WTC11 (cell line): Measurements from ENCODE around the gene PHLDB2. TPM values are rescaled to one million over a fixed set of nuclear protein-coding genes. Genes with fewer than 3 reads are reported as not detected.

Experiments
- ATAC-seq: fragments of 200-7000 bp; cut with Tn5 transposase; 2 replicates; pipeline ENCODE4 v1.10.0; 2021; ENCODE audit warnings: mild to moderate bottlenecking, moderate library complexity
- CTCF ChIA-PET: fragments of 300-600 bp; sonication (Branson Sonifier 250); formaldehyde crosslinking; loops from one replicate; lab custom pipeline; 2021; ENCODE audit warnings: antibody characterized with exemption; lab: Charles Lee
- POLR2A ChIA-PET: fragments of 350-600 bp; sonication (Branson Sonifier 250); formaldehyde crosslinking; loops from one replicate; lab custom pipeline; 2021; ENCODE audit warnings: antibody characterized with exemption; lab: Charles Lee
- DNase-seq: peaks from one replicate; pipeline ENCODE4 v3.0.0; 2021; ENCODE audit warnings: low spot score
- H3K27ac Mint-ChIP-seq: 2 replicates; pipeline ENCODE4 v1.8.0; 2021; ENCODE audit warnings: mixed read lengths
- H3K27me3 Mint-ChIP-seq: 2 replicates; pipeline ENCODE4 v1.8.0; 2021; ENCODE audit warnings: low read depth, mild to moderate bottlenecking, moderate library complexity, mixed read lengths
- H3K36me3 Mint-ChIP-seq: 2 replicates; pipeline ENCODE4 v1.8.0; 2021; ENCODE audit warnings: mixed read lengths
- H3K4me1 Mint-ChIP-seq: 2 replicates; pipeline ENCODE4 v1.8.0; 2022; ENCODE audit warnings: mixed read lengths
- H3K4me3 Mint-ChIP-seq: 2 replicates; pipeline ENCODE4 v1.8.0; 2021; ENCODE audit warnings: mild to moderate bottlenecking, moderate library complexity, mixed read lengths
- H3K9me3 Mint-ChIP-seq: 2 replicates; pipeline ENCODE4 v1.8.0; 2021; ENCODE audit warnings: mixed read lengths
- FOXK1 ChIP-seq: sonication (generic); formaldehyde crosslinking; IDR thresholded peaks from 2 replicates; pipeline ENCODE4 v1.8.0; 2022; ENCODE audit warnings: mild to moderate bottlenecking, moderate library complexity, missing genetic modification reagents
- GTF2I ChIP-seq: fragments of 250-450 bp; sonication (Bioruptor Pico); conservative IDR thresholded peaks from 2 replicates; pipeline ENCODE4 v1.4.0; 2021; ENCODE audit warnings: mild to moderate bottlenecking
- PREB ChIP-seq: sonication (generic); formaldehyde crosslinking; IDR thresholded peaks from 2 replicates; pipeline ENCODE4 v1.8.1; 2022; ENCODE audit warnings: mild to moderate bottlenecking, missing genetic modification reagents, moderate library complexity, borderline replicate concordance
- PRRX2 ChIP-seq: fragments of 250-450 bp; sonication (Bioruptor Pico); IDR thresholded peaks from 2 replicates; pipeline ENCODE4 v1.8.0; 2021; ENCODE audit warnings: mild to moderate bottlenecking
- SMAD4 ChIP-seq: sonication (generic); formaldehyde crosslinking; IDR thresholded peaks from 2 replicates; pipeline ENCODE4 v1.8.0; 2022; ENCODE audit warnings: mild to moderate bottlenecking, missing genetic modification reagents
- STAT6 ChIP-seq: sonication (generic); formaldehyde crosslinking; conservative IDR thresholded peaks from 2 replicates; pipeline ENCODE4 v1.8.1; 2023; ENCODE audit warnings: mild to moderate bottlenecking, low read depth, missing genetic modification reagents, moderate library complexity
- USF1 ChIP-seq: sonication (generic); formaldehyde crosslinking; IDR thresholded peaks from 2 replicates; pipeline ENCODE4 v1.8.0; 2022; ENCODE audit warnings: mild to moderate bottlenecking, missing genetic modification reagents
- ZBTB21 ChIP-seq: sonication (generic); formaldehyde crosslinking; IDR thresholded peaks from 2 replicates; pipeline ENCODE4 v1.8.1; 2023; ENCODE audit warnings: mild to moderate bottlenecking, missing genetic modification reagents, borderline replicate concordance
- ZNF121 ChIP-seq: sonication (generic); formaldehyde crosslinking; IDR thresholded peaks from 2 replicates; pipeline ENCODE4 v1.8.0; 2023; ENCODE audit warnings: missing genetic modification reagents
- ZNF263 ChIP-seq: sonication (generic); formaldehyde crosslinking; IDR thresholded peaks from 2 replicates; pipeline ENCODE4 v1.8.1; 2022; ENCODE audit warnings: low read depth, mild to moderate bottlenecking, moderate library complexity, missing genetic modification reagents
- ZNF512 ChIP-seq: sonication (generic); formaldehyde crosslinking; IDR thresholded peaks from 2 replicates; pipeline ENCODE4 v1.8.1; 2022; ENCODE audit warnings: missing genetic modification reagents, borderline replicate concordance
- ZNF532 ChIP-seq: fragments of 250-450 bp; sonication (Bioruptor Pico); IDR thresholded peaks from 2 replicates; pipeline ENCODE4 v1.9.0; 2021; ENCODE audit warnings: mild to moderate bottlenecking, borderline replicate concordance
- total RNA-seq: library from RNA; stranded (reverse); gene quantifications from 3 replicates; pipeline ENCODE4 v1.2.3, GENCODE V29; 2021

The PHLDB2 gene
- total RNA-seq, 1 experiment from 2014 or later, result 40.3 TPM

GRCh38 chr3:111822804-111823203 is 36.3 kb upstream of the PHLDB2 start (continued):
- TF ChIP-seq ZNF532 (CRISPR knock-in tag) (no peak), PREB (CRISPR knock-in tag) (no peak), FOXK1 (CRISPR knock-in tag) (no peak), ZNF263 (CRISPR knock-in tag) (no peak), STAT6 (CRISPR knock-in tag) (no peak), USF1 (CRISPR knock-in tag) (no peak)

- no peaks in the 10 kb centered on the region for H3K4me1 Mint-ChIP-seq
- H3K27ac Mint-ChIP-seq, result no peak overlapping the region
- H3K9me3 Mint-ChIP-seq, result peaks cover 17% of the 10 kb centered on the region
- DNase-seq, result no peak
- H3K4me3 Mint-ChIP-seq, result no peak overlapping the region
- H3K36me3 Mint-ChIP-seq, result peaks cover 2% of the 10 kb centered on the region; the same call in 1 of the 2 replicates
- TF ChIP-seq PRRX2 (no peak), GTF2I (CRISPR knock-in tag) (no peak), SMAD4 (no peak), ZNF121 (CRISPR knock-in tag) (no peak)
- POLR2A ChIA-PET, result no interaction called here
- CTCF ChIA-PET, result no interaction called here
- H3K27me3 Mint-ChIP-seq, result no peaks in the 10 kb centered on the region; the same call in 1 of the 2 replicates
- no peak for ATAC-seq
Measured at GRCh38 chr3:111823341-111823855, 35.7 kb upstream of the PHLDB2 start.

GRCh38 chr3:111824351-111824750 is 34.7 kb upstream of the PHLDB2 start:
- Mint-ChIP-seq H3K27ac (no peak overlapping the region), H3K4me1 (no peaks in the 10 kb centered on the region), H3K9me3 (peaks cover 9% of the 10 kb centered on the region), H3K27me3 (no peaks in the 10 kb centered on the region; the same call in 1 of the 2 replicates), H3K36me3 (no peaks in the 10 kb centered on the region), H3K4me3 (no peak overlapping the region)
- no peak for DNase-seq
- POLR2A ChIA-PET, result no interaction called here
- TF ChIP-seq ZNF512 (CRISPR knock-in tag) (no peak), ZBTB21 (CRISPR knock-in tag) (no peak)
- CTCF ChIA-PET, result no interaction called here
- no peak for ATAC-seq
